GM12878 (cell line): ENCODE results near the gene ZNF280A. TPM values are rescaled to one million over a fixed set of nuclear protein-coding genes. Genes with fewer than 3 reads are reported as not detected.

ENCODE experiments used
- ATAC-seq: fragments of 200-7000 bp; cut with Tn5 transposase; 3 replicates; pipeline ENCODE4 v1.9.1; 2020; ENCODE audit warnings: mild to moderate bottlenecking, moderate library complexity
- BruUV-seq: library from RNA; stranded (reverse); fragments of 400-500 nt; replicated peaks from 2 replicates; lab custom pipeline; 2021; lab: Mats Ljungman, UMichigan
- CTCF ChIA-PET: fragments of 300-600 bp; sonication (Branson Sonifier 250); formaldehyde crosslinking; extraction: SDS; loops from one replicate; lab custom pipeline; 2021; ENCODE audit warnings: inconsistent platforms; lab: Yijun Ruan, JAX
- POLR2A ChIA-PET: fragments of 350-600 bp; formaldehyde crosslinking; extraction: SDS; loops from one replicate; lab custom pipeline; 2021; ENCODE audit warnings: inconsistent platforms; lab: Charles Lee
- RAD21 ChIA-PET: fragments of 300-600 bp; sonication (Branson Sonifier 250); formaldehyde crosslinking; loops from one replicate; lab custom pipeline; 2023; ENCODE audit warnings: antibody characterized with exemption; ENCODE audit not compliant: unreplicated experiment; lab: Charles Lee
- SMC1A ChIA-PET: fragments of 300-600 bp; sonication (Branson Sonifier 250); formaldehyde crosslinking; loops from one replicate; lab custom pipeline; 2023; ENCODE audit not compliant: unreplicated experiment, uncharacterized antibody; lab: Charles Lee
- DNase-seq: peaks from one replicate; pipeline ENCODE4 v3.0.0-alpha.2; 2011; ENCODE audit warnings: low read depth, low spot score
- FAIRE-seq: peaks from 3 replicates; lab custom pipeline; 2011; peaks lifted over from hg19 to GRCh38; lab: Jason Lieb, UNC
- H2AFZ ChIP-seq: 2 replicates; pipeline ENCODE4 v1.6.0; 2011; ENCODE audit warnings: low read depth, low read length, control low read depth; ENCODE audit not compliant: control insufficient read depth
- H3K27ac ChIP-seq: 2 replicates; pipeline ENCODE4 v1.5.1; 2011; ENCODE audit warnings: control low read depth; ENCODE audit not compliant: control insufficient read depth, insufficient read depth
- H3K27me3 ChIP-seq, 2 experiments: replicated peaks in 1 of 2; 2 replicates each; pipeline versions ENCODE4 v1.6.0 to v1.6.1; 2011; ENCODE audit warnings: low read length in 1 of 2; ENCODE audit not compliant: control insufficient read depth in 2 of 2, insufficient read depth in 2 of 2
- H3K36me3 ChIP-seq, 2 experiments: 2 replicates each; pipeline ENCODE4 v1.5.1; 2011; ENCODE audit warnings: low read length in 1 of 2; ENCODE audit not compliant: control insufficient read depth in 2 of 2, insufficient read depth in 2 of 2
- H3K4me1 ChIP-seq: 2 replicates; pipeline ENCODE4 v1.6.1; 2011; ENCODE audit warnings: mild to moderate bottlenecking, low read length, moderate library complexity, mixed read lengths; ENCODE audit not compliant: control insufficient read depth, insufficient read depth
- H3K4me2 ChIP-seq: 2 replicates; pipeline ENCODE4 v1.6.0; 2011; ENCODE audit warnings: control low read depth; ENCODE audit not compliant: control insufficient read depth, insufficient read depth
- H3K4me3 ChIP-seq: fragments of 200-600 bp; sonication (generic); 2 replicates; pipeline ENCODE4 v1.5.1; 2016
- H3K79me2 ChIP-seq: 2 replicates; pipeline ENCODE4 v1.6.0; 2011; ENCODE audit warnings: low read length; ENCODE audit not compliant: control insufficient read depth, insufficient read depth
- H3K9ac ChIP-seq: 2 replicates; pipeline ENCODE4 v1.8.0; 2011; ENCODE audit warnings: low read length, control low read depth, mixed read lengths; ENCODE audit not compliant: control insufficient read depth, insufficient read depth
- H3K9me3 ChIP-seq: replicated peaks from 3 replicates; pipeline ENCODE4 v1.5.1; 2011; ENCODE audit warnings: mild to moderate bottlenecking, low read length; ENCODE audit not compliant: control insufficient read depth, insufficient read depth
- H4K20me1 ChIP-seq: 2 replicates; pipeline ENCODE4 v1.6.0; 2011; ENCODE audit not compliant: control insufficient read depth, insufficient read depth
- ATF3 ChIP-seq: IDR thresholded peaks from 2 replicates; pipeline ENCODE4 v1.6.1; 2011; ENCODE audit warnings: low read depth, mild to moderate bottlenecking, low read length, moderate library complexity, borderline replicate concordance; ENCODE audit errors: extremely low read depth
- CBX3 ChIP-seq: fragments of 200-600 bp; sonication (generic); IDR thresholded peaks from 2 replicates; pipeline ENCODE4 v1.6.1; 2016; ENCODE audit warnings: low read depth, borderline replicate concordance
- CEBPZ ChIP-seq: fragments of 150-350 bp; IDR thresholded peaks from 2 replicates; pipeline ENCODE4 v1.6.1; 2016; ENCODE audit warnings: low read depth, low read length
- CHD1 ChIP-seq: IDR thresholded peaks from 2 replicates; pipeline ENCODE4 v1.6.1; 2012; ENCODE audit warnings: low read depth, low read length, improper control_type of control experiment
- EP300 ChIP-seq, 2 experiments: fragments of 150-350 bp in 1 of 2; IDR thresholded peaks; 2 replicates each; pipeline ENCODE4 v1.6.1; 2011 to 2012; ENCODE audit warnings: low read depth in 2 of 2, low read length in 2 of 2, borderline replicate concordance in 1 of 2, improper control_type of control experiment in 1 of 2, inconsistent platforms in 1 of 2; ENCODE audit not compliant: control insufficient read depth in 1 of 2
- KDM1A ChIP-seq: fragments of 200-600 bp; sonication (generic); IDR thresholded peaks from 2 replicates; pipeline ENCODE4 v1.6.1; 2016; ENCODE audit warnings: borderline replicate concordance
- RCOR1 ChIP-seq: conservative IDR thresholded peaks from 2 replicates; pipeline ENCODE4 v1.6.1; 2012; ENCODE audit warnings: low read depth, low read length, improper control_type of control experiment
- REST ChIP-seq: IDR thresholded peaks from 2 replicates; pipeline ENCODE4 v1.6.1; 2012; ENCODE audit warnings: mild to moderate bottlenecking, low read depth, low read length
- SIX5 ChIP-seq: IDR thresholded peaks from 2 replicates; pipeline ENCODE4 v1.6.1; 2011; ENCODE audit warnings: mild to moderate bottlenecking, low read depth, low read length, moderate library complexity; ENCODE audit not compliant: severe bottlenecking
- SKIL ChIP-seq: fragments of 450-650 bp; IDR thresholded peaks from 2 replicates; pipeline ENCODE4 v1.6.1; 2017; ENCODE audit warnings: mild to moderate bottlenecking, low read depth, inconsistent platforms; ENCODE audit not compliant: poor library complexity, severe bottlenecking
- STAT1 ChIP-seq: fragments of 450-650 bp; conservative IDR thresholded peaks from 2 replicates; pipeline ENCODE4 v1.6.1; 2014; ENCODE audit warnings: antibody characterized with exemption, mild to moderate bottlenecking
- YBX1 ChIP-seq: fragments of 450-650 bp; IDR thresholded peaks from 2 replicates; pipeline ENCODE4 v1.6.1; 2016; ENCODE audit warnings: antibody characterized with exemption
- WGBS: methylation state at CpG from one replicate; pipeline ENCODE4 v1.1.6; 2016; ENCODE audit warnings: low lambda C conversion rate; ENCODE audit not compliant: insufficient replicate concordance, insufficient coverage; ENCODE audit errors: missing lambda C conversion rate; 5-methylcytosine and 5-hydroxymethylcytosine counted together
- in situ Hi-C: fragments of 300-500 bp; cut with MboI; formaldehyde crosslinking; loops from 9 replicates; pipeline ENCODE4 v1.14.3; 2018; ENCODE audit warnings: mixed read lengths
- intact Hi-C: fragments of 100-400 bp; cut with micrococcal nuclease; formaldehyde crosslinking; loops from one replicate; pipeline ENCODE4 v1.14.2; 2022; ENCODE audit not compliant: unreplicated experiment
- polyA plus RNA-seq, 11 experiments: library from polyadenylated mRNA; depleted of rRNA in 4 of 11; unstranded in 6 of 11; stranded (reverse) in 5 of 11; fragments of >200 nt; fragmentation: Nextera tagmentation in 4 of 11; fragmentation: Illumina TruSeq in 1 of 11; extraction: Ambion mirVana in 4 of 11; extraction: Trizol in 1 of 11; gene quantifications; 1 replicate in 1 of 11; 2 replicates in 10 of 11; pipeline versions ENCODE4 v1.2.1 to v1.2.3, GENCODE V29; 2011 to 2016; ENCODE audit warnings: inconsistent platforms in 2 of 11, missing spikeins in 2 of 11, low read depth in 1 of 11
- total RNA-seq, 4 experiments: library from RNA; depleted of rRNA in 3 of 4; stranded (reverse); fragments of >200 nt in 3 of 4; fragmentation: Illumina TruSeq in 1 of 4; extraction: Trizol in 1 of 4; gene quantifications; 2 replicates each; pipeline versions ENCODE4 v1.2.1 to v1.2.3, GENCODE V29; 2013 to 2021

Gene ZNF280A
- total and polyA plus RNA-seq, 10 of the 15 experiments (the other 5 are each of a cell fraction or from before 2014, with no cell fraction given): 0.03 to 0.06 TPM; not detected in 8

GRCh38 chr22:22569218-22569617 lies 49.1 kb upstream of the ZNF280A start:
- SMC1A ChIA-PET: no interaction called here
- Histone ChIP-seq H4K20me1 (no peaks in the 10 kb centered on the region), H3K9ac (no peak overlapping the region), H3K9me3 (no peaks in the 10 kb centered on the region), H3K4me3 (no peak overlapping the region), H3K4me1 (no peaks in the 10 kb centered on the region), H3K27ac (no peak overlapping the region), H3K4me2 (no peak overlapping the region), H3K27me3 (no peaks in the 10 kb centered on the region), H3K79me2 (no peaks in the 10 kb centered on the region), H3K36me3 (no peaks in the 10 kb centered on the region), H2AFZ (no peak overlapping the region)
- WGBS: 30% methylated on average over 5 of the region's 5 CpGs
- ATAC-seq (no peak), FAIRE-seq (no peak), DNase-seq (no peak)
- CTCF ChIA-PET: interaction anchor here (0.6 to 2.3 kb wide), 3 partner anchors 17 to 199 kb away, joined by 3 to 12 read pairs (median 3); no protein-coding TSS in a partner anchor
- no peak for TF ChIP-seq RCOR1
- no peak for TF ChIP-seq SKIL
- no peak for TF ChIP-seq ATF3
- no peak for TF ChIP-seq SIX5
- TF ChIP-seq EP300 (IDR thresholded peaks at IDR 0.05; ENCODE audit: borderline replicate concordance in 1 of 2, control insufficient read depth in 1 of 2, low read depth in 2 of 2, low read length in 2 of 2): no peak
- TF ChIP-seq YBX1: no peak
- no peak for TF ChIP-seq STAT1
- no peak for TF ChIP-seq KDM1A
- no peak for TF ChIP-seq CBX3
- no peak for TF ChIP-seq CEBPZ
- no peak for TF ChIP-seq CHD1
- TF ChIP-seq REST: no peak
- RAD21 ChIA-PET: no interaction called here
- POLR2A ChIA-PET: interaction anchor here (0.5 kb wide), 1 partner anchor 199 kb away, joined by 3 read pairs; no protein-coding TSS in a partner anchor
- in situ Hi-C loops: no loop called here
- intact Hi-C loops: no loop called here
- no TSS peak for BruUV-seq
